GM12878 (cell line): ENCODE results near the gene ZBTB4. TPM values are rescaled to one million over a fixed set of nuclear protein-coding genes. Genes with fewer than 3 reads are reported as not detected.

ENCODE experiments used
- ATAC-seq: fragments of 200-7000 bp; cut with Tn5 transposase; 3 replicates; pipeline ENCODE4 v1.9.1; 2020; ENCODE audit warnings: mild to moderate bottlenecking, moderate library complexity
- BruUV-seq: library from RNA; stranded (reverse); fragments of 400-500 nt; replicated peaks from 2 replicates; lab custom pipeline; 2021; lab: Mats Ljungman, UMichigan
- CTCF ChIA-PET: fragments of 300-600 bp; sonication (Branson Sonifier 250); formaldehyde crosslinking; extraction: SDS; loops from one replicate; lab custom pipeline; 2021; ENCODE audit warnings: inconsistent platforms; lab: Yijun Ruan, JAX
- POLR2A ChIA-PET: fragments of 350-600 bp; formaldehyde crosslinking; extraction: SDS; loops from one replicate; lab custom pipeline; 2021; ENCODE audit warnings: inconsistent platforms; lab: Charles Lee
- RAD21 ChIA-PET: fragments of 300-600 bp; sonication (Branson Sonifier 250); formaldehyde crosslinking; loops from one replicate; lab custom pipeline; 2023; ENCODE audit warnings: antibody characterized with exemption; ENCODE audit not compliant: unreplicated experiment; lab: Charles Lee
- SMC1A ChIA-PET: fragments of 300-600 bp; sonication (Branson Sonifier 250); formaldehyde crosslinking; loops from one replicate; lab custom pipeline; 2023; ENCODE audit not compliant: unreplicated experiment, uncharacterized antibody; lab: Charles Lee
- DNase-seq: peaks from one replicate; pipeline ENCODE4 v3.0.0-alpha.2; 2011; ENCODE audit warnings: low read depth, low spot score
- FAIRE-seq: peaks from 3 replicates; lab custom pipeline; 2011; peaks lifted over from hg19 to GRCh38; lab: Jason Lieb, UNC
- H2AFZ ChIP-seq: 2 replicates; pipeline ENCODE4 v1.6.0; 2011; ENCODE audit warnings: low read depth, low read length, control low read depth; ENCODE audit not compliant: control insufficient read depth
- H3K27ac ChIP-seq: 2 replicates; pipeline ENCODE4 v1.5.1; 2011; ENCODE audit warnings: control low read depth; ENCODE audit not compliant: control insufficient read depth, insufficient read depth
- H3K27me3 ChIP-seq, 2 experiments: replicated peaks in 1 of 2; 2 replicates each; pipeline versions ENCODE4 v1.6.0 to v1.6.1; 2011; ENCODE audit warnings: low read length in 1 of 2; ENCODE audit not compliant: control insufficient read depth in 2 of 2, insufficient read depth in 2 of 2
- H3K36me3 ChIP-seq, 2 experiments: 2 replicates each; pipeline ENCODE4 v1.5.1; 2011; ENCODE audit warnings: low read length in 1 of 2; ENCODE audit not compliant: control insufficient read depth in 2 of 2, insufficient read depth in 2 of 2
- H3K4me1 ChIP-seq: 2 replicates; pipeline ENCODE4 v1.6.1; 2011; ENCODE audit warnings: mild to moderate bottlenecking, low read length, moderate library complexity, mixed read lengths; ENCODE audit not compliant: control insufficient read depth, insufficient read depth
- H3K4me2 ChIP-seq: 2 replicates; pipeline ENCODE4 v1.6.0; 2011; ENCODE audit warnings: control low read depth; ENCODE audit not compliant: control insufficient read depth, insufficient read depth
- H3K4me3 ChIP-seq: fragments of 200-600 bp; sonication (generic); 2 replicates; pipeline ENCODE4 v1.5.1; 2016
- H3K79me2 ChIP-seq: 2 replicates; pipeline ENCODE4 v1.6.0; 2011; ENCODE audit warnings: low read length; ENCODE audit not compliant: control insufficient read depth, insufficient read depth
- H3K9ac ChIP-seq: 2 replicates; pipeline ENCODE4 v1.8.0; 2011; ENCODE audit warnings: low read length, control low read depth, mixed read lengths; ENCODE audit not compliant: control insufficient read depth, insufficient read depth
- H3K9me3 ChIP-seq: replicated peaks from 3 replicates; pipeline ENCODE4 v1.5.1; 2011; ENCODE audit warnings: mild to moderate bottlenecking, low read length; ENCODE audit not compliant: control insufficient read depth, insufficient read depth
- H4K20me1 ChIP-seq: 2 replicates; pipeline ENCODE4 v1.6.0; 2011; ENCODE audit not compliant: control insufficient read depth, insufficient read depth
- GABPA ChIP-seq: IDR thresholded peaks from 2 replicates; pipeline ENCODE4 v1.6.1; 2014; ENCODE audit warnings: antibody characterized with exemption, low read depth, mild to moderate bottlenecking, inconsistent platforms
- MYB ChIP-seq: fragments of 150-350 bp; IDR thresholded peaks from 2 replicates; pipeline ENCODE4 v1.6.1; 2014; ENCODE audit warnings: mild to moderate bottlenecking, low read depth, low read length, borderline replicate concordance
- PKNOX1 ChIP-seq: fragments of 450-650 bp; IDR thresholded peaks from 2 replicates; pipeline ENCODE4 v1.6.1; 2016; ENCODE audit warnings: mild to moderate bottlenecking
- RELA ChIP-seq: fragments of 450-650 bp; IDR thresholded peaks from 2 replicates; pipeline ENCODE4 v1.8.0; 2014; ENCODE audit warnings: borderline replicate concordance; ENCODE audit not compliant: partially characterized antibody
- RUNX3 ChIP-seq: IDR thresholded peaks from 2 replicates; pipeline ENCODE4 v1.6.1; 2012; ENCODE audit warnings: low read length, inconsistent platforms
- SIN3A ChIP-seq: IDR thresholded peaks from 2 replicates; pipeline ENCODE4 v1.6.1; 2012; ENCODE audit warnings: low read depth, low read length, improper control_type of control experiment
- TCF12 ChIP-seq: IDR thresholded peaks from 2 replicates; pipeline ENCODE4 v1.6.1; 2011; ENCODE audit warnings: low read depth, mild to moderate bottlenecking, low read length
- ZNF217 ChIP-seq: fragments of 450-650 bp; IDR thresholded peaks from 2 replicates; pipeline ENCODE4 v1.6.1; 2017; ENCODE audit warnings: antibody characterized with exemption, mild to moderate bottlenecking
- WGBS: methylation state at CpG from one replicate; pipeline ENCODE4 v1.1.6; 2016; ENCODE audit warnings: low lambda C conversion rate; ENCODE audit not compliant: insufficient replicate concordance, insufficient coverage; ENCODE audit errors: missing lambda C conversion rate; 5-methylcytosine and 5-hydroxymethylcytosine counted together
- in situ Hi-C: fragments of 300-500 bp; cut with MboI; formaldehyde crosslinking; loops from 9 replicates; pipeline ENCODE4 v1.14.3; 2018; ENCODE audit warnings: mixed read lengths
- intact Hi-C: fragments of 100-400 bp; cut with micrococcal nuclease; formaldehyde crosslinking; loops from one replicate; pipeline ENCODE4 v1.14.2; 2022; ENCODE audit not compliant: unreplicated experiment
- polyA plus RNA-seq, 11 experiments: library from polyadenylated mRNA; depleted of rRNA in 4 of 11; unstranded in 6 of 11; stranded (reverse) in 5 of 11; fragments of >200 nt; fragmentation: Nextera tagmentation in 4 of 11; fragmentation: Illumina TruSeq in 1 of 11; extraction: Ambion mirVana in 4 of 11; extraction: Trizol in 1 of 11; gene quantifications; 1 replicate in 1 of 11; 2 replicates in 10 of 11; pipeline versions ENCODE4 v1.2.1 to v1.2.3, GENCODE V29; 2011 to 2016; ENCODE audit warnings: inconsistent platforms in 2 of 11, missing spikeins in 2 of 11, low read depth in 1 of 11
- total RNA-seq, 4 experiments: library from RNA; depleted of rRNA in 3 of 4; stranded (reverse); fragments of >200 nt in 3 of 4; fragmentation: Illumina TruSeq in 1 of 4; extraction: Trizol in 1 of 4; gene quantifications; 2 replicates each; pipeline versions ENCODE4 v1.2.1 to v1.2.3, GENCODE V29; 2013 to 2021
- TF ChIP-seq, protein P1 (sequence below): fragments of 450-650 bp; IDR thresholded peaks from 2 replicates; pipeline ENCODE4 v1.6.1; 2017; ENCODE audit warnings: mild to moderate bottlenecking, moderate library complexity

ZBTB4 gene
- total and polyA plus RNA-seq, 10 of the 15 experiments (the other 5 are each of a cell fraction or from before 2014, with no cell fraction given): 2.0 to 14.9 (median 6.9) TPM

DNA sequence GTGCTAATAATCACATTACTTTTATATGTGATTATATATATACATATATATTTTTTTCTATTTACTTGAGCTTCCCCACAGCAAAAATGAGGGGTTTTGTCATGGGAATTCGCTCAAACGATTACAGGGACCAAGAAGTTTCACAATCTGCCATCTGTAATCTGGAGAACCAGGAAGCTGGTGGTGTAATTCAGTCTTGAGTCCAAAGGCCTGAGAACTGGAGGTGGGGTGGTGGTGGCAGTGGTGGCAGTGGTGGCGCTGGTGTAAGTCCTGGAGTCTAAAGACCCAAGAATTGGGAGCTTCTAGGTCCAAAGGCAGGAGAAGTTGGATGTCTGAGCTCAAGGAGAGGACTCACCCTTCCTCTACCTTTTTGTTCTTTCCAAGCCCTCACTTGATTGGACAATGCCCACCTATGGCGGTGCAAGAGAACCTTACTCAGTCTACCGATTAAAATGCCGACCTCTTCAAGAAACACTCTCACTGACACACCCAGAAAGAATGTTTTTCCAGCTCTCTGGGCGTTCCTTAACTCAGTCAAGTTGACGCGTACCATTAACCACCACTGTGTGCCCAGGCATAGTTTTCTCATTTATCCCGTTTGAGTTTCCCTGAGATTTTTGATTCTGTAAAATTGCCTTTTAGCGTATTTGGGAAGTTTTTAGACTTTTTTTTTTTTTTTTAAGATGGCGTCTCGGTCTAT is 36.6 kb upstream of the ZBTB4 start:
- no peaks in the 10 kb centered on the region for H3K79me2 ChIP-seq
- no peak overlapping the region for H3K4me3 ChIP-seq
- ChIA-PET POLR2A (interaction anchor here (3.9 kb wide), 1 partner anchor 43 kb away, joined by 36 read pairs; the partner anchor contains the start of gene TNFSF13), CTCF (interaction anchor here (0.7 to 4.4 kb wide), 21 partner anchors 10 to 233 kb away, joined by 3 to 145 read pairs (median 4); partner anchors contain the start of genes CD68, SENP3, SOX15 and TMEM95), RAD21 (interaction anchor here (0.7 to 4.1 kb wide), 8 partner anchors 37 to 227 kb away, joined by 3 to 84 read pairs (median 4); partner anchors contain the start of genes MPDU1, SENP3, TNFSF13 and TP53), SMC1A (interaction anchor here (0.8 to 4.2 kb wide), 11 partner anchors 8 to 172 kb away, joined by 3 to 67 read pairs (median 8); partner anchors contain the start of genes SENP3, TNFSF13, TP53 and WRAP53)
- H3K27ac ChIP-seq: no peak overlapping the region
- no peaks in the 10 kb centered on the region for H3K9me3 ChIP-seq
- H3K9ac ChIP-seq: no peak overlapping the region
- ATAC-seq (no peak), FAIRE-seq (no peak), DNase-seq (no peak)
- WGBS: 88% methylated on average over 13 of the region's 13 CpGs
- H4K20me1 ChIP-seq: no peaks in the 10 kb centered on the region
- intact Hi-C loops: no loop called here
- TF ChIP-seq GABPA: no peak
- no peak for TF ChIP-seq RUNX3
- TF ChIP-seq RELA: no peak
- TF ChIP-seq SIN3A: no peak
- no peak for TF ChIP-seq PKNOX1
- TF ChIP-seq MYB: no peak
- TF ChIP-seq, protein P1, sequence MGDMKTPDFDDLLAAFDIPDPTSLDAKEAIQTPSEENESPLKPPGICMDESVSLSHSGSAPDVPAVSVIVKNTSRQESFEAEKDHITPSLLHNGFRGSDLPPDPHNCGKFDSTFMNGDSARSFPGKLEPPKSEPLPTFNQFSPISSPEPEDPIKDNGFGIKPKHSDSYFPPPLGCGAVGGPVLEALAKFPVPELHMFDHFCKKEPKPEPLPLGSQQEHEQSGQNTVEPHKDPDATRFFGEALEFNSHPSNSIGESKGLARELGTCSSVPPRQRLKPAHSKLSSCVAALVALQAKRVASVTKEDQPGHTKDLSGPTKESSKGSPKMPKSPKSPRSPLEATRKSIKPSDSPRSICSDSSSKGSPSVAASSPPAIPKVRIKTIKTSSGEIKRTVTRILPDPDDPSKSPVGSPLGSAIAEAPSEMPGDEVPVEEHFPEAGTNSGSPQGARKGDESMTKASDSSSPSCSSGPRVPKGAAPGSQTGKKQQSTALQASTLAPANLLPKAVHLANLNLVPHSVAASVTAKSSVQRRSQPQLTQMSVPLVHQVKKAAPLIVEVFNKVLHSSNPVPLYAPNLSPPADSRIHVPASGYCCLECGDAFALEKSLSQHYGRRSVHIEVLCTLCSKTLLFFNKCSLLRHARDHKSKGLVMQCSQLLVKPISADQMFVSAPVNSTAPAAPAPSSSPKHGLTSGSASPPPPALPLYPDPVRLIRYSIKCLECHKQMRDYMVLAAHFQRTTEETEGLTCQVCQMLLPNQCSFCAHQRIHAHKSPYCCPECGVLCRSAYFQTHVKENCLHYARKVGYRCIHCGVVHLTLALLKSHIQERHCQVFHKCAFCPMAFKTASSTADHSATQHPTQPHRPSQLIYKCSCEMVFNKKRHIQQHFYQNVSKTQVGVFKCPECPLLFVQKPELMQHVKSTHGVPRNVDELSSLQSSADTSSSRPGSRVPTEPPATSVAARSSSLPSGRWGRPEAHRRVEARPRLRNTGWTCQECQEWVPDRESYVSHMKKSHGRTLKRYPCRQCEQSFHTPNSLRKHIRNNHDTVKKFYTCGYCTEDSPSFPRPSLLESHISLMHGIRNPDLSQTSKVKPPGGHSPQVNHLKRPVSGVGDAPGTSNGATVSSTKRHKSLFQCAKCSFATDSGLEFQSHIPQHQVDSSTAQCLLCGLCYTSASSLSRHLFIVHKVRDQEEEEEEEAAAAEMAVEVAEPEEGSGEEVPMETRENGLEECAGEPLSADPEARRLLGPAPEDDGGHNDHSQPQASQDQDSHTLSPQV: no peak
- no peak for TF ChIP-seq ZNF217
- TF ChIP-seq TCF12: no peak
- H3K4me2 ChIP-seq: no peak overlapping the region
- no peaks in the 10 kb centered on the region for H3K27me3 ChIP-seq
- peaks cover 12 to 24% of the 10 kb centered on the region in 2 experiments; a peak in 3 of 4 replicates for H3K36me3 ChIP-seq
- no TSS peak for BruUV-seq
- no peak overlapping the region for H2AFZ ChIP-seq
- no peaks in the 10 kb centered on the region for H3K4me1 ChIP-seq
- in situ Hi-C loops: no loop called here
